ENCODE data around the gene TMEM94. TPM values are rescaled to one million over a fixed set of nuclear protein-coding genes. Genes with fewer than 3 reads are reported as not detected.

TMEM94 gene
- total RNA-seq, 1 experiment from 2014 or later: 61.4 TPM

DNA sequence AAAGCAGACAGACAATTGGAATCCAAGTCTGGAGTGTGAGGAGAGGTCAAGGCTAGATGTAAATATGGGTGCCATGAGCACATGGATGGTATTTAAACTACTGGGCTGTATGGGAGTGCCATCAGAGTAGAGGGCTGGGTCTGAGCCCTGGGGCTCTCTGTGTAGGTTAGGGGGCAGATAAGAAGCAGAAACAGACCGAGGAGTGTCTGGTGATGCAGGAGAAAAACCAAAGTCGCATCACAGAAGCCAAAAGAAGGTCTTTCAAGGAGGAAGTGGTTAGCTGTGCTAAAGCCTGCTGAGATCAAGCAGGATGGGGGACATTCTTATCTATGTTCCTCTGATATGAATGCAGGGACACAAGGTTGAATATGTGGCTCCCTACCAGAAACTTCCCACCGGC, 61.8 kb downstream of the TMEM94 start:
- Histone ChIP-seq H2BK12ac (ENCODE audit: insufficient read length, low read depth, low read length) (no peak overlapping the region), H4K8ac (replicated peaks; ENCODE audit: insufficient read length, low read depth, low read length) (no peak overlapping the region), H2BK5ac (ENCODE audit: insufficient read length, low read length) (no peak overlapping the region), H3K79me1 (ENCODE audit: insufficient read depth, low read depth, low read length, poor library complexity, severe bottlenecking) (no peaks in the 10 kb centered on the region), H3K4me1 (ENCODE audit: insufficient read depth, low read length) (no peaks in the 10 kb centered on the region; the same call in 1 of the 2 replicates), H3K79me2 (ENCODE audit: insufficient read depth, low read length) (no peaks in the 10 kb centered on the region; the same call in 1 of the 2 replicates), H3K9ac (ENCODE audit: extremely low read depth, insufficient read length, low read length) (no peak overlapping the region), H3K23ac (ENCODE audit: insufficient read length, low read depth, low read length) (no peak overlapping the region), H3K27ac (ENCODE audit: insufficient read length, low read depth, low read length) (no peak overlapping the region), H3K14ac (ENCODE audit: insufficient read depth, low read length) (no peak overlapping the region), H3T11ph (ENCODE audit: low read length) (no peak overlapping the region), H2AK5ac (ENCODE audit: insufficient read length, low read length) (no peak overlapping the region), H3K56ac (ENCODE audit: insufficient read length, low read depth, low read length) (no peak overlapping the region), H3K9me3 (ENCODE audit: control insufficient read depth, low read depth, low read length) (no peaks in the 10 kb centered on the region), H4K20me1 (ENCODE audit: control insufficient read depth, insufficient read depth, insufficient read length) (no peaks in the 10 kb centered on the region), H3K27me3 (ENCODE audit: insufficient read depth, low read length) (no peaks in the 10 kb centered on the region), H3K18ac (ENCODE audit: insufficient read length, low read depth, low read length) (no peak overlapping the region), H3K23me2 (ENCODE audit: insufficient read length, low read depth, low read length, poor library complexity, severe bottlenecking) (peaks cover 8% of the 10 kb centered on the region), H4K5ac (ENCODE audit: insufficient read length, low read depth, low read length) (no peak overlapping the region), H2BK20ac (ENCODE audit: low read depth, low read length, poor library complexity, severe bottlenecking) (no peak overlapping the region), H4K91ac (ENCODE audit: insufficient read length, low read depth, low read length) (no peak overlapping the region), H2AFZ (ENCODE audit: low read length) (no peak overlapping the region), H2BK15ac (ENCODE audit: low read depth, low read length) (no peak overlapping the region), H2BK120ac (ENCODE audit: low read depth, low read length, poor library complexity, severe bottlenecking) (no peak overlapping the region), H3K4ac (ENCODE audit: low read depth, low read length) (no peak overlapping the region), H3K4me2 (ENCODE audit: insufficient read depth, insufficient read length, low read length) (no peak overlapping the region)
- H3K27me3 Mint-ChIP-seq (ENCODE audit: low read depth): no peaks in the 10 kb centered on the region; the same call in 1 of the 2 replicates
- H3K27ac Mint-ChIP-seq: no peak overlapping the region
- no CpG with 5 or more reads among the region's 3 CpGs for WGBS (ENCODE audit: extremely low coverage, insufficient read length, low lambda C conversion rate)
- peaks cover 15 to 55% (median 48%) of the 10 kb centered on the region in 3 experiments; a peak in 6 of 7 replicates for H3K36me3 Mint-ChIP-seq (ENCODE audit: insufficient read depth in 1 of 3, low read depth in 3 of 3)
- H3K9me3 Mint-ChIP-seq: no peaks in the 10 kb centered on the region
- peaks cover 17 to 26% of the 10 kb centered on the region in 2 experiments for H3K4me1 Mint-ChIP-seq
- H3K4me3 Mint-ChIP-seq: peak overlapping the region; percentile 39 to 85; a peak in 3 of 5 replicates
- TF ChIP-seq CTCF (conservative IDR thresholded peaks at IDR 0.05): no peak
- DNase-seq: no peak
